Type B pancreatic cell (in vitro differentiated cells): ENCODE measurements around the gene MIER2. TPM values are rescaled to one million over a fixed set of nuclear protein-coding genes. Genes with fewer than 3 reads are reported as not detected.
A peak's percentile ranks its signal among the peaks of the same experiment; 100 is the strongest.

Experiments used
- DNase-seq: peaks from one replicate; pipeline ENCODE4 v3.0.0; 2021; ENCODE audit warnings: mixed read lengths; ENCODE audit not compliant: unreplicated experiment; ENCODE audit errors: extremely low spot score
- H3K27ac Mint-ChIP-seq: 2 replicates; pipeline ENCODE4 v1.8.0; 2021; ENCODE audit warnings: mild to moderate bottlenecking, mixed read lengths
- H3K27me3 Mint-ChIP-seq: 2 replicates; pipeline ENCODE4 v1.8.0; 2021; ENCODE audit warnings: mixed read lengths
- H3K36me3 Mint-ChIP-seq: 2 replicates; pipeline ENCODE4 v1.8.0; 2021; ENCODE audit warnings: mixed read lengths
- H3K4me1 Mint-ChIP-seq: one replicate; pipeline ENCODE4 v1.8.0; 2021; ENCODE audit warnings: mixed read lengths; ENCODE audit not compliant: unreplicated experiment
- H3K4me3 Mint-ChIP-seq: 2 replicates; pipeline ENCODE4 v1.8.0; 2021; ENCODE audit warnings: mild to moderate bottlenecking, mixed read lengths
- H3K9me3 Mint-ChIP-seq: 2 replicates; pipeline ENCODE4 v1.8.0; 2021; ENCODE audit warnings: mixed read lengths
- CTCF ChIP-seq: fragments of 200-600 bp; sonication (generic); conservative IDR thresholded peaks from 2 replicates; pipeline ENCODE4 v1.5.0; 2021; ENCODE audit warnings: antibody characterized with exemption, mild to moderate bottlenecking
- total RNA-seq: library from RNA; stranded (reverse); gene quantifications from 2 replicates; pipeline ENCODE4 v1.2.1, GENCODE V29; 2021; ENCODE audit warnings: low replicate concordance

Gene MIER2
- total RNA-seq, 1 donor from 2014 or later, result 42.3 TPM

DNA sequence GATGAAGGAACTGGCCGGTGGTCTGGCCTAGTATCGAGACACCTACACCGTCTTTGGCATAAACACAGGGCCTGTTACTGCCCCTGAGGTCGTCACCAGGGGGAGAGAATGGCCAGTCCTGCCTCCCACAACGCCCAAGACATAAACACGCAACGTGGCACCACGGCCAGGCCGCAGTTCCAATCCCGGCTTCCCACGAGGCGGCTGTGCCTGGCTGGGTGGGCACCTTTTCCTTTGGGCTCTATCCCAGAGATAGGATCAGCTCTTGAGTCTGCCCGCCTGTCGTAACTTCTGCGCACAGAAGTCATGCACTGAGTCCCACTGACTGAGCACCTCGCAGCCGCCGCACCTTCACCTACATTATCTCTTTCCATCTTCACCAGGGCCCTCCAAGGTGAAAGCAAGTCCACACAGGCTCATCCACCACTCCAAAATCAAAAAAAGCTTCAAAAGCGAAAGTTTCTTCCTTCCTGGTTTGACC is 1.1 kb downstream of the MIER2 start:
- DNase-seq, result no peak
- Mint-ChIP-seq H3K27me3 (peaks cover 6% of the 10 kb centered on the region), H3K9me3 (peaks cover 3% of the 10 kb centered on the region), H3K36me3 (peaks cover 34% of the 10 kb centered on the region), H3K27ac (peak overlapping the region; percentile 78), H3K4me1 (peaks cover 34% of the 10 kb centered on the region), H3K4me3 (peak overlapping the region; percentile 89)
- TF ChIP-seq CTCF, result no peak

DNA sequence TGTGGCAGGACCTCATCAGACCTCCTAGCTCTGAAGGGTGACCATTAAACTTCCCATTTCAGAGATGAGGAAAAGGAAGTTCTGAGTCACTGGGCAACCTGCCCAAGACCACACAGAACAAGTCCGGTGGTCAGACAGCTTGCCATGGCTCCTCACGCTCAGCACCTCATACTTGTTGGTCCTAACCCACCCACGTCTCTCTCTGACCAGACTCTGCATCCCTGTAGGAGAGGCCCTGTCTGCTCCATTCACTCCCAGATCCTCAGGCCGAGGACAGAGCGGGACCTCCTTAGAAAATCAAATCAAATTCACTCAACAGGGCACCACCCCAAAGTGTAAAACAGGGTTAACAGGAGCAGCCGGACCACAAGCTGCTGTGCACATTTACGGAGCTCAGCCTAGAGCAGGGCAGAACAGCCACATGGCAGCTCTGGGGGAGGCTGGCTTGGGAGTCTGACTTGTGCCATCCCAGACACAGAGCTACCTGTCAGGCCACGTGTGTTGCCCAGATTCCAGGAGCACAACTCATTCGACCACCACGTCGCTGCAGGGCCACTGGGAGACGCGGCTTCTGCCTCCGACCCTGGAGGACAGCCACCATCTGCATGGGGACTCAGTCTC is 1.7 kb downstream of the MIER2 start:
- Mint-ChIP-seq H3K4me1 (peaks cover 34% of the 10 kb centered on the region), H3K27ac (peak overlapping the region; percentile 78), H3K9me3 (peaks cover 3% of the 10 kb centered on the region), H3K36me3 (peaks cover 39% of the 10 kb centered on the region), H3K4me3 (peak overlapping the region; percentile 89), H3K27me3 (peaks cover 6% of the 10 kb centered on the region)
- TF ChIP-seq CTCF, result no peak
- no peak for DNase-seq

- H3K4me3 Mint-ChIP-seq, result peak overlapping the region; percentile 89
- TF ChIP-seq CTCF, result no peak
- peaks cover 37% of the 10 kb centered on the region for H3K4me1 Mint-ChIP-seq
- peak overlapping the region; percentile 56 for H3K27ac Mint-ChIP-seq
- H3K27me3 Mint-ChIP-seq, result peaks cover 6% of the 10 kb centered on the region
- peaks cover 42% of the 10 kb centered on the region for H3K36me3 Mint-ChIP-seq
- DNase-seq, result no peak
- peaks cover 3% of the 10 kb centered on the region for H3K9me3 Mint-ChIP-seq
These were observed 2.5 kb downstream of the MIER2 start for GRCh38 chr19:342128-342455.

- H3K36me3 Mint-ChIP-seq, result peaks cover 44% of the 10 kb centered on the region
- TF ChIP-seq CTCF, result no peak
- H3K4me1 Mint-ChIP-seq, result peaks cover 39% of the 10 kb centered on the region
- H3K4me3 Mint-ChIP-seq, result peak overlapping the region; percentile 89
- H3K9me3 Mint-ChIP-seq, result peaks cover 3% of the 10 kb centered on the region
- H3K27me3 Mint-ChIP-seq, result peaks cover 6% of the 10 kb centered on the region
- H3K27ac Mint-ChIP-seq, result no peak overlapping the region
- DNase-seq, result no peak
These were observed 3.0 kb downstream of the MIER2 start for GRCh38 chr19:341386-342127.

DNA sequence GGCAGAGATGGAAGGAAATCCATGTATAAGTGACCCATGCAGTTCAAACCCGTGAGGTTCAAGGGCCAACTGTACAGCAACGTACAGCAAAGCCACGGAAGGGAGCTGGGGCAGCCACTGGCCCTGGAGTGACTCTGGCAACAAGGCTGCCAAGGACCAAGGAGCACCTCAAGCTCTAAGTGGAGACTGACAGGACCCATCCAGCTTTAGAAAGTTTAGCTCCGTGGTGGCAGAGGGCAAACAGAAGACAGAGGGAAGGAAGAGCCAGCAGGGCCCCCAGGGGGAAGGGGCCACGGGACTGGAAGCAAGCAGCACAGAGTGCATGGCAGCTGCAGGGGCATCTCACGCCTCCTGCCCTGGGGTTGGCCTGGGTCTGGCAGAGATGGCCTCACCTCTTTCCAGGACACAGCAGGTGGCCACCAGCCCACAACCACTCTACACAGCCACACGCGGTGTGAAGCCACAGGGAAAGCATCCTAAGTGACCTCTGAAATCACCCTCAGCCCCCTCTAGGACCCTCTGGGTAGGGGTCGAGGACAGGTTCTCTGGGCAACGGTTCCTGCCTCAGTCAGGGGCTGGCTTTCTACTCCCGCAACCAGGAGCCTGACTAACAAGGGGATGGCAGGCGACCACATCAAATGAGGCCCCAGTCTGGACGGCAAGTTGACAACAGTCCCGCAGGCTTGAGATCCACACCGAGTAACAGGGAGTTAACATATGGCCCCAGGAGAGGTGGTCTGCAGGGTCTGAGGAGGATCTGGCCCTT is 3.8 kb downstream of the MIER2 start:
- no peak for TF ChIP-seq CTCF
- Mint-ChIP-seq H3K4me1 (peaks cover 39% of the 10 kb centered on the region), H3K9me3 (peaks cover 3% of the 10 kb centered on the region), H3K27ac (no peak overlapping the region), H3K4me3 (peak overlapping the region; percentile 89), H3K27me3 (peaks cover 3% of the 10 kb centered on the region), H3K36me3 (peaks cover 44% of the 10 kb centered on the region)
- no peak for DNase-seq
